CD4-positive, alpha-beta memory T cell (primary cell): ENCODE results near the gene EML6. TPM values are rescaled to one million over a fixed set of nuclear protein-coding genes. Genes with fewer than 3 reads are reported as not detected.

ENCODE experiments used
- CTCF ChIA-PET: fragments of 350-600 bp; sonication (Branson Sonifier 250); formaldehyde crosslinking; loops from one replicate; lab custom pipeline; 2021; ENCODE audit warnings: inconsistent platforms; ENCODE audit not compliant: partially characterized antibody; lab: Charles Lee
- POLR2A ChIA-PET: fragments of 350-600 bp; sonication (Branson Sonifier 250); formaldehyde crosslinking; loops from one replicate; lab custom pipeline; 2021; ENCODE audit not compliant: partially characterized antibody; lab: Charles Lee
- DNase-seq, 5 donors: peaks; one replicate each; pipeline versions ENCODE4 v3.0.0 to v3.0.0-alpha.2; 2020 to 2022; ENCODE audit warnings: mixed read lengths in 1 of 5
- H3K27ac ChIP-seq: one replicate; pipeline ENCODE4 v1.7.0; 2013; ENCODE audit warnings: low read depth, low read length
- H3K27me3 ChIP-seq: 2 replicates; pipeline ENCODE4 v1.7.0; 2013; ENCODE audit warnings: mild to moderate bottlenecking, low read length, moderate library complexity; ENCODE audit not compliant: insufficient read depth
- H3K36me3 ChIP-seq: 2 replicates; pipeline ENCODE4 v1.7.0; 2013; ENCODE audit warnings: mild to moderate bottlenecking, low read length, moderate library complexity; ENCODE audit not compliant: insufficient read depth
- H3K4me1 ChIP-seq: 2 replicates; pipeline ENCODE4 v1.7.0; 2013; ENCODE audit warnings: mild to moderate bottlenecking, low read length, moderate library complexity; ENCODE audit not compliant: insufficient read depth
- H3K4me3 ChIP-seq, 2 donors: one replicate each; pipeline ENCODE4 v1.7.0; 2013; ENCODE audit warnings: low read length in 2 of 2, mild to moderate bottlenecking in 1 of 2
- H3K9me3 ChIP-seq, 2 donors: one replicate each; pipeline ENCODE4 v1.7.0; 2013; ENCODE audit warnings: low read length in 2 of 2, control low read depth in 1 of 2; ENCODE audit not compliant: control insufficient read depth in 1 of 2
- H3K27ac Mint-ChIP-seq, 7 donors: one replicate each; pipeline ENCODE4 v1.8.0; 2020 to 2021; ENCODE audit warnings: mixed read lengths in 7 of 7, mild to moderate bottlenecking in 6 of 7, inconsistent platforms in 3 of 7, moderate library complexity in 3 of 7
- H3K27me3 Mint-ChIP-seq, 2 donors: one replicate each; pipeline ENCODE4 v1.8.0; 2020 to 2021; ENCODE audit warnings: mixed read lengths in 2 of 2
- H3K36me3 Mint-ChIP-seq, 2 donors: one replicate each; pipeline ENCODE4 v1.8.0; 2020 to 2021; ENCODE audit warnings: mixed read lengths in 2 of 2, inconsistent platforms in 1 of 2, mild to moderate bottlenecking in 1 of 2
- H3K4me1 Mint-ChIP-seq, 4 donors: one replicate each; pipeline ENCODE4 v1.8.0; 2020 to 2021; ENCODE audit warnings: mixed read lengths in 4 of 4, mild to moderate bottlenecking in 1 of 4
- H3K4me3 Mint-ChIP-seq, 8 donors: one replicate each; pipeline ENCODE4 v1.8.0; 2020 to 2021; ENCODE audit warnings: mixed read lengths in 8 of 8, mild to moderate bottlenecking in 7 of 8, moderate library complexity in 6 of 8, inconsistent platforms in 3 of 8
- H3K9me3 Mint-ChIP-seq, 8 donors: one replicate each; pipeline ENCODE4 v1.8.0; 2020 to 2021; ENCODE audit warnings: mixed read lengths in 8 of 8, mild to moderate bottlenecking in 5 of 8, inconsistent platforms in 3 of 8, moderate library complexity in 1 of 8
- intact Hi-C: fragments of 100-400 bp; cut with micrococcal nuclease; formaldehyde crosslinking; loops from one replicate; pipeline ENCODE4 v1.15.1; 2023
- polyA plus RNA-seq, 2 donors: library from polyadenylated mRNA; unstranded; fragments of 300-500 nt; fragmentation: Illumina TruSeq; gene quantifications; one replicate each; pipeline ENCODE4 v1.2.3, GENCODE V29; 2021
- total RNA-seq, 2 experiments: library from RNA; stranded (reverse); gene quantifications; one replicate each; pipeline ENCODE4 v1.2.3, GENCODE V29; 2021

Gene EML6
- total and polyA plus RNA-seq, 4 experiments from 2014 or later = 0.02 to 3.9 (median 1.8) TPM; not detected in 1

- intact Hi-C loops = no loop called here
- Mint-ChIP-seq H3K4me1 (no peaks in the 10 kb centered on the region), H3K9me3 (no peaks in the 10 kb centered on the region), H3K36me3 (no peaks in the 10 kb centered on the region), H3K27me3 (peaks cover 2 to 4% of the 10 kb centered on the region in 2 donors), H3K27ac (no peak overlapping the region), H3K4me3 (no peak overlapping the region)
- ChIA-PET CTCF (interaction anchor here (1.1 to 1.6 kb wide), 2 partner anchors 13 to 19 kb away, joined by 3 read pairs; no protein-coding TSS in a partner anchor), POLR2A (no interaction called here)
- H3K4me1 ChIP-seq = no peaks in the 10 kb centered on the region
- no peak for DNase-seq
- no peaks in the 10 kb centered on the region for H3K36me3 ChIP-seq
- H3K27me3 ChIP-seq = no peaks in the 10 kb centered on the region
- no peak overlapping the region for H3K27ac ChIP-seq
- H3K4me3 ChIP-seq = no peak overlapping the region
- no peaks in the 10 kb centered on the region for H3K9me3 ChIP-seq
Observed at GRCh38 chr2:54818226-54818625, 94.8 kb downstream of the EML6 start.

DNA sequence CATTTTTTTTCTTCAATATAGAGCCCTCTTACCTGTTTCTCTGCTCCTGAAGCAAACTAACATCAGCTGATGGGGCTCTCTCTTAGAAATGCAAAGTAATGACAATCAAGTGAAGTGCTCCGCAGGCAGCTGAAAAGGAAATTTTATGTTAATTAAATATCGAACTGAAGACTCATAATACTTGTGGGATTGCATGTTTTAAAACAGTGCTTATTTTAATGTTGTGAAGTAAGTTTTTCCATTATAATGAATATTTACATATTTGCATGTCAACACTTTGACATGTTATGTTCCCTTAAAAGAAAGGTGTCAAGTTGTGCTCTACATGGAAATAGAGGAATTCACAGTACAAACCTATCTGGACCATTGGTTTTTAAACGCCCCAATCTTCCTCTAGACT lies 97.1 kb downstream of the EML6 start:
- Histone ChIP-seq H3K27me3 (no peaks in the 10 kb centered on the region), H3K9me3 (no peaks in the 10 kb centered on the region), H3K4me3 (no peak overlapping the region), H3K4me1 (no peaks in the 10 kb centered on the region), H3K27ac (no peak overlapping the region), H3K36me3 (no peaks in the 10 kb centered on the region)
- no peaks in the 10 kb centered on the region for H3K36me3 Mint-ChIP-seq
- intact Hi-C loops = no loop called here
- no peaks in the 10 kb centered on the region for H3K4me1 Mint-ChIP-seq
- no peak overlapping the region for H3K27ac Mint-ChIP-seq
- H3K27me3 Mint-ChIP-seq = peaks cover 2% of the 10 kb centered on the region in 2 donors
- ChIA-PET POLR2A (no interaction called here), CTCF (interaction anchor here (1.6 kb wide), 1 partner anchor 18 kb away, joined by 5 read pairs; no protein-coding TSS in a partner anchor)
- H3K4me3 Mint-ChIP-seq = no peak overlapping the region
- DNase-seq = no peak
- no peaks in the 10 kb centered on the region for H3K9me3 Mint-ChIP-seq

DNA sequence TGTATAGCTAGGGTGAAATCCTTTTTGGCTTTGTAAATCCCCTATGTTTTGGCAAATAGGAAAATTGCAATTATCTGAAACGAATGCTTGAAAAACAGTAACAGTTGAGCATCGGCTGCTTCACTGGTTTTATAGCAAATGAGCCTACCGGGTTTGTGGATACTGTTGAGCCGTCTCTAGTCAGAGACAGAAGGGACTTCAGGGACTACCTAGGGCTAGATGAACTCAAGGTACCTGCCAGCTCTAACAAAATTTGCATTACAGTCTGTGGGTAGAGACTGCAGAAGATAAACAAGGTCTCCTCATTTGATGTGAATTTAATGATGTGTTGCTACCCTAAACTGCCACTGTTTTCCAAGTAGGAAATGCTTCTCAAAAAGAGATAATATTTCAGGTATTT lies 101.1 kb downstream of the EML6 start:
- no peaks in the 10 kb centered on the region for H3K36me3 Mint-ChIP-seq
- H3K4me3 ChIP-seq = no peak overlapping the region
- H3K27ac ChIP-seq = no peak overlapping the region
- H3K4me1 Mint-ChIP-seq = no peaks in the 10 kb centered on the region
- no peak overlapping the region for H3K4me3 Mint-ChIP-seq
- no peak overlapping the region for H3K27ac Mint-ChIP-seq
- H3K9me3 Mint-ChIP-seq = no peaks in the 10 kb centered on the region
- H3K27me3 ChIP-seq = no peaks in the 10 kb centered on the region
- H3K27me3 Mint-ChIP-seq = peaks cover 2 to 6% of the 10 kb centered on the region in 2 donors
- POLR2A ChIA-PET = no interaction called here
- H3K9me3 ChIP-seq = no peaks in the 10 kb centered on the region
- no peak for DNase-seq
- CTCF ChIA-PET = no interaction called here
- intact Hi-C loops = no loop called here
- H3K36me3 ChIP-seq = no peaks in the 10 kb centered on the region
- H3K4me1 ChIP-seq = no peaks in the 10 kb centered on the region

DNA sequence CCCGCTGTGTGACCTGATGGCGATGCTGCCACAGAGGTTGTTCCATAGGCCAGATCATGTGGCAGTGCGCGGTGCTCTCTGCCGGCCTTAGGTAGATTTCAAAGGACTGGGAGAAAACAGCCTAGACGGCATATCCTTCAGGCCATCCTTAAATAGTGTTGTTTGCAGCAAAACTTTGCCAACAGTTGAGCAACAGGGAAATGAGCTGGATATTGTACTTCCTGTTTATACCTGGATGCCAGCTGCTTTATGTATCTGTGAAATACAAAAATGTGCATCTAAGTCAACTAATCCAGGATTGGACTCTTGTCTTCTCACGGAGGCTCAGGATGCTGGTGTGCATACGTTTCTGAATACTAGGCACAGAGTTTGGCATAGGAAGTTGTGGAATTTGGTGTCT lies 107.1 kb downstream of the EML6 start:
- Mint-ChIP-seq H3K27me3 (peaks cover 0 to 5% of the 10 kb centered on the region in 2 donors), H3K4me1 (no peaks in the 10 kb centered on the region), H3K27ac (no peak overlapping the region), H3K4me3 (no peak overlapping the region), H3K9me3 (no peaks in the 10 kb centered on the region), H3K36me3 (no peaks in the 10 kb centered on the region)
- Histone ChIP-seq H3K4me1 (no peaks in the 10 kb centered on the region), H3K27me3 (no peaks in the 10 kb centered on the region), H3K4me3 (no peak overlapping the region), H3K36me3 (no peaks in the 10 kb centered on the region), H3K27ac (no peak overlapping the region), H3K9me3 (no peaks in the 10 kb centered on the region)
- ChIA-PET POLR2A (no interaction called here), CTCF (interaction anchor here (0.6 to 2.7 kb wide), 2 partner anchors 11 to 1034 kb away, joined by 3 to 7 read pairs; no protein-coding TSS in a partner anchor)
- DNase-seq = no peak
- intact Hi-C loops = no loop called here

DNA sequence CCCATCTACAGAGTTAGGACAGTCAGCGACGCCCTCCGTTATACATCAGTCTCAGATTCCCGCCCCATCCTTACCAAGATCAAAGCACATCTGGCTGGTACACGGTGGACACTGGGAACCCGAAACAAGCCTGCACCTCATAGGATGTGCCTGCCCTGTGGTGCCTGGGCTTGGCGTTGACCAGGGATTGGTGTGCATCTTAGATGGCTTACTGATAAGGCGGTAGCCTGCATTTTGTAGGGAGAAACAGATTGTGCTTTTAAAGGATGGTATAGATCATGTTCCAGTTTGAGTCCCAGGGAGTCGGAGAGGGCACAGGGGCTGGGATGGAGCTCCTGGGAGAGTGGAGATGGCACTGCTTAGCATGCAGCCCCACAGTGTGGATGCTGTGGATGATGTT lies 108.0 kb downstream of the EML6 start:
- Mint-ChIP-seq H3K27me3 (peaks cover 0 to 1% of the 10 kb centered on the region in 2 donors), H3K9me3 (no peaks in the 10 kb centered on the region), H3K36me3 (no peaks in the 10 kb centered on the region), H3K27ac (no peak overlapping the region), H3K4me1 (no peaks in the 10 kb centered on the region), H3K4me3 (no peak overlapping the region)
- Histone ChIP-seq H3K27ac (no peak overlapping the region), H3K9me3 (no peaks in the 10 kb centered on the region), H3K4me3 (no peak overlapping the region), H3K36me3 (no peaks in the 10 kb centered on the region), H3K27me3 (no peaks in the 10 kb centered on the region), H3K4me1 (no peaks in the 10 kb centered on the region)
- CTCF ChIA-PET = interaction anchor here (2.7 kb wide), 1 partner anchor 10 kb away, joined by 7 read pairs; no protein-coding TSS in a partner anchor
- intact Hi-C loops = no loop called here
- DNase-seq = no peak
- POLR2A ChIA-PET = no interaction called here

- H3K27me3 Mint-ChIP-seq = peaks cover 0 to 1% of the 10 kb centered on the region in 2 donors
- Histone ChIP-seq H3K36me3 (no peaks in the 10 kb centered on the region), H3K4me1 (no peaks in the 10 kb centered on the region), H3K27ac (no peak overlapping the region), H3K9me3 (no peaks in the 10 kb centered on the region), H3K27me3 (no peaks in the 10 kb centered on the region), H3K4me3 (no peak overlapping the region)
- no peak overlapping the region for H3K4me3 Mint-ChIP-seq
- POLR2A ChIA-PET = no interaction called here
- H3K36me3 Mint-ChIP-seq = no peaks in the 10 kb centered on the region
- H3K9me3 Mint-ChIP-seq = no peaks in the 10 kb centered on the region
- CTCF ChIA-PET = no interaction called here
- intact Hi-C loops = loop anchor here (5.0 kb wide), 1 partner anchor 112 kb away; the partner anchor contains the start of gene EML6
- H3K4me1 Mint-ChIP-seq = peaks cover 0 to 2% (median 0%) of the 10 kb centered on the region in 4 donors
- DNase-seq = no peak
- H3K27ac Mint-ChIP-seq = no peak overlapping the region
Observed at GRCh38 chr2:54834721-54835120, 111.3 kb downstream of the EML6 start.

DNA sequence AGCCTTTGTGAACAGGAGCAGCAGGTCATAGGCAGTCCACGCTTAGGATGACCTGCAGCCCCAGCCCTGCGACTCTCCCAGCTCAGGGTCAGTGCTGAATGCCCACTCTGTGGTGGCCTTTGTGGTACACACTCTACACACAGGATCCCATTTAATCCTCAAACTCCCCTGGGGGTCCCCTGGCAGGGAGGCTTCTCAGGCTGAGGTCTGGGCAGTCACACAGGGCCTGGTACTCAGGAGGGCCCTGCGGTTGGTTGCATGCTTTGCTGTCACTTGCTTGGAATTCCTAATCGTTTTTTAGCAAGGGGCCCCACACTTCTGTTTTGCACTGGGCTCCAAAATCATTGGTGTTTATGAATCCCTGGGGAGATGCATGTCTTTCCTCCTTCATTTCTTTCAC lies 113.0 kb downstream of the EML6 start:
- Histone ChIP-seq H3K27ac (no peak overlapping the region), H3K27me3 (no peaks in the 10 kb centered on the region), H3K4me3 (no peak overlapping the region), H3K36me3 (no peaks in the 10 kb centered on the region), H3K4me1 (no peaks in the 10 kb centered on the region), H3K9me3 (no peaks in the 10 kb centered on the region)
- ChIA-PET CTCF (interaction anchor here (0.7 to 4.1 kb wide), 6 partner anchors 9 to 729 kb away, joined by 3 to 37 read pairs (median 4); no protein-coding TSS in a partner anchor), POLR2A (no interaction called here)
- intact Hi-C loops = loop anchor here (5.0 kb wide), 1 partner anchor 114 kb away; the partner anchor contains the start of gene EML6
- DNase-seq = no peak
- H3K9me3 Mint-ChIP-seq = no peaks in the 10 kb centered on the region
- H3K36me3 Mint-ChIP-seq = no peaks in the 10 kb centered on the region
- H3K4me3 Mint-ChIP-seq = no peak overlapping the region
- H3K4me1 Mint-ChIP-seq = peaks cover 0 to 2% (median 0%) of the 10 kb centered on the region in 4 donors
- H3K27me3 Mint-ChIP-seq = peaks cover 0 to 1% of the 10 kb centered on the region in 2 donors
- H3K27ac Mint-ChIP-seq = no peak overlapping the region
